ENCODE data around the gene MRPS18B.
A peak's percentile ranks its signal among the peaks of the same experiment; 100 is the strongest.

Gene MRPS18B

GRCh38 chr6:30610065-30610464 lies 7.6 kb upstream of the MRPS18B start:
- ATAC-seq = no peak

GRCh38 chr6:30611150-30611855 lies 6.3 kb upstream of the MRPS18B start:
- ATAC-seq = no peak

- ATAC-seq = no peak
Observed at GRCh38 chr6:30611856-30612194, 5.8 kb upstream of the MRPS18B start.

- no peak for ATAC-seq
Observed at GRCh38 chr6:30612213-30612612, 5.4 kb upstream of the MRPS18B start.

- no peak for ATAC-seq
Observed at GRCh38 chr6:30612687-30613248, 4.9 kb upstream of the MRPS18B start.

- ATAC-seq = peak in 1 of 2 donors; percentile 4
Observed at GRCh38 chr6:30613251-30614043, 4.2 kb upstream of the MRPS18B start.

- no peak for ATAC-seq
Observed at GRCh38 chr6:30614044-30614842, 3.4 kb upstream of the MRPS18B start.

GRCh38 chr6:30614843-30615218 lies 2.8 kb upstream of the MRPS18B start:
- ATAC-seq = peak; percentile 59 to 63

GRCh38 chr6:30615219-30615957 lies 2.3 kb upstream of the MRPS18B start:
- ATAC-seq = no peak

- no peak for ATAC-seq
Observed at GRCh38 chr6:30615958-30616810, 1.5 kb upstream of the MRPS18B start.

- peak; percentile 74 to 80 for ATAC-seq
Observed at GRCh38 chr6:30616811-30617564, 652 bp upstream of the MRPS18B start, which contains the start of gene PPP1R10. Gene PPP1R10 (minus strand): TSS chr6:30617243. CDS start chr6:30609944, 7,299 bp downstream.

GRCh38 chr6:30618270-30618797 lies 694 bp downstream of the MRPS18B start:
- ATAC-seq = no peak

GRCh38 chr6:30619561-30619960 lies 1.9 kb downstream of the MRPS18B start:
- ATAC-seq = no peak

- ATAC-seq = no peak
Observed at GRCh38 chr6:30625511-30625910, 7.9 kb downstream of the MRPS18B start.

GRCh38 chr6:30626484-30627366 lies 9.1 kb downstream of the MRPS18B start, which contains the start of gene ATAT1:
Gene ATAT1 (plus strand): TSS chr6:30626874.
- peak; percentile 96 to 99 for ATAC-seq

- no peak for ATAC-seq
Observed at GRCh38 chr6:30635834-30636233, 18.2 kb downstream of the MRPS18B start.

GRCh38 chr6:30640481-30640880 lies 22.8 kb downstream of the MRPS18B start:
- no peak for ATAC-seq

GRCh38 chr6:30641048-30641447 lies 23.4 kb downstream of the MRPS18B start:
- no peak for ATAC-seq

- ATAC-seq = no peak
Observed at GRCh38 chr6:30643656-30644055, 26.0 kb downstream of the MRPS18B start.
